Measurements from ENCODE around the gene APOL5. TPM values are rescaled to one million over a fixed set of nuclear protein-coding genes. Genes with fewer than 3 reads are reported as not detected.

The APOL5 gene
- total and polyA plus RNA-seq, 11 donors, result 0.07 to 0.11 TPM; not detected in 9

- Histone ChIP-seq H3K9me3 (no peaks in the 10 kb centered on the region), H3K4me3 (no peak overlapping the region), H3K36me3 (peaks cover 0 to 45% (median 10%) of the 10 kb centered on the region in 9 donors), H3K4me1 (peaks cover 0 to 43% (median 26%) of the 10 kb centered on the region in 12 donors), H3K27me3 (no peaks in the 10 kb centered on the region), H3K27ac (peak overlapping the region in 1 of 12 donors; percentile 7)
- DNase-seq (no peak), ATAC-seq (peak in 2 of 4 donors; percentile 34)
- intact Hi-C loops (cut with DNase I), result loop anchor here in 5 of 10 donors (5.0 to 10.0 kb wide), 4 partner anchors 55 to 115 kb away; no protein-coding TSS in a partner anchor
- peak in 8 of 12 donors; percentile 20 to 41 (median 31) for TF ChIP-seq CTCF (IDR thresholded peaks at IDR 0.05)
- no peak for TF ChIP-seq POLR2A (IDR thresholded peaks at IDR 0.05)
- 79 to 86% (median 84%) methylated on average over 12 of the region's 12 CpGs for WGBS, 4 donors
Measured at GRCh38 chr22:35739076-35739930, 21.6 kb downstream of the APOL5 start.

GRCh38 chr22:35739931-35740380, 22.3 kb downstream of the APOL5 start:
- ATAC-seq, result no peak
- peaks cover 0 to 51% (median 10%) of the 10 kb centered on the region in 9 donors for H3K36me3 ChIP-seq
- TF ChIP-seq POLR2A (IDR thresholded peaks at IDR 0.05), result no peak
- TF ChIP-seq CTCF (IDR thresholded peaks at IDR 0.05), result no peak

GRCh38 chr22:35740616-35741015, 22.9 kb downstream of the APOL5 start:
- no peaks in the 10 kb centered on the region for H3K9me3 ChIP-seq
- no peak for DNase-seq
- H3K36me3 ChIP-seq, result peaks cover 0 to 58% (median 12%) of the 10 kb centered on the region in 9 donors
- peaks cover 0 to 52% (median 26%) of the 10 kb centered on the region in 12 donors for H3K4me1 ChIP-seq
- no peak for ATAC-seq
- TF ChIP-seq POLR2A (IDR thresholded peaks at IDR 0.05) (no peak), CTCF (IDR thresholded peaks at IDR 0.05) (no peak)
- WGBS, 4 donors, result 83 to 94% (median 84%) methylated on average over 1 of the region's 1 CpG
- no peak overlapping the region for H3K27ac ChIP-seq
- intact Hi-C loops (cut with DNase I), result loop anchor here in 5 of 10 donors (5.0 to 10.0 kb wide), 5 partner anchors 108 to 182 kb away; no protein-coding TSS in a partner anchor
- no peaks in the 10 kb centered on the region for H3K27me3 ChIP-seq
- no peak overlapping the region for H3K4me3 ChIP-seq

More at GRCh38 chr22:35739931-35740380, 22.3 kb downstream of the APOL5 start:
- Histone ChIP-seq H3K9me3 (no peaks in the 10 kb centered on the region), H3K4me3 (no peak overlapping the region), H3K27me3 (no peaks in the 10 kb centered on the region), H3K4me1 (peaks cover 0 to 46% (median 26%) of the 10 kb centered on the region in 12 donors), H3K27ac (peak overlapping the region in 1 of 12 donors; percentile 7)
- intact Hi-C loops (cut with DNase I), result loop anchor here in 9 of 10 donors (5.0 to 10.0 kb wide), 7 partner anchors 55 to 182 kb away; no protein-coding TSS in a partner anchor
- WGBS, 4 donors, result 76 to 88% (median 79%) methylated on average over 3 of the region's 3 CpGs
- DNase-seq, result no peak
